Activated CD4-positive, CD25-positive, alpha-beta regulatory T cell (primary cell): ENCODE measurements around the gene CD300H.
"Not testable (repeated sequence)": the region's sequence is repeated elsewhere in the genome, so short reads cannot be mapped to it uniquely, and the experiment has no call there.

Experiments
- DNase-seq, 4 experiments: peaks; one replicate each; lab custom pipeline; 2025; lab: John Stamatoyannopoulos, UW

CD300H gene

DNA sequence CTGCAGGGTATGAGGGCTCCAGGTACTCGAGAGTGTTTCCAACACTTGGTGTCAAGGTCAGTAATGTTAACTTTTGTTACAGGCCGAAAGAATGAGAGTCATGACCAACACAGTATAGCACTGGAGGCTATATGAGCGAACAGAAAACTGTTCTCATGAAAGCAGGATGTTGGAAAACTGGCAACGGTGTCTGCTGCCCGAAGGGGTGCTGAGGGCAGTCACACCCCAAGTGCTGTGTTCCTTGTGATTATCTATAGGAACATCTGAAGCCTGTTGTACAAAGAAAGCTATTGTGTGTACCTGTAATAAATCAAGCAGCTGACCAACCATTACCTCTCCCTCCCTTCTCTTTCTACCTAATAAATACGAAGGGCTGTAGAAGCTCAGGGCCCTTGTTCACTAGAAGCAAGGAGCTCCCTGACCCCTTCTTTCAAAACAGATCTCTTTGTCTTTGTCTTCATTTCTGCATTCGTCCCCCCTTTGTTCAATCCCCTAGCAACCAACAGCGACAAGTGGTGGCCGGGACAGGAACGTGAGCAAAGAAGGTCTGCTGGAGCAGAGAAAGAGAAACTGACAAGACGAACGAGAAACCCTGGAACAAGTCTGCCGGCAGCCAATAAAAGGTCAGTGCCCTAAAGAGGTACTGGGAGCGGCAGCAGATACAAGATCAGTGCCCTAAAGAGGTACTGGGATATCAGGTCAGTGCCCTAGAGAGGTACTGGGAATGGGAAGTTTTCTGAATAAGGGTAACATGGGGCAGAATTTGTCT, 17.2 kb upstream of the CD300H start:
- no peak for DNase-seq

DNA sequence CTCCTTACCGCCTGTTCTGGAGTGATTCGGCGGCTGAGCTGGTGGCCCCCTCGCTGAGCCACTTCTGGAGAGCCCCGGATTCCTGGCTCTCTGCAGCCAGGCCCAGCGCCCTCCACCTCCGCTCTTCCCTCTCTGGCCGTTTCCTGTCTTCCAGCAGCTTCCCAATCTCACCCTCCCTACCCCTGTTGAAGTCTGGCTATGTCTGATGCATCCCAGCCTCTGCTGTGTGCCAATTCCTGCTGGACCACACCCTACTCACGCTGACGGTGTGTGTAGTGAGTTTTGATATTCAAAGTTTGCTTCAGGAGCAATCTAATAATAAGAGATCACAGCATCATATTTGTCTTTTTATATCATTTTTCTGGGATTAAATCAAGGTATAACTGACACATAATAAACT, 15.3 kb upstream of the CD300H start:
- DNase-seq: no peak

DNA sequence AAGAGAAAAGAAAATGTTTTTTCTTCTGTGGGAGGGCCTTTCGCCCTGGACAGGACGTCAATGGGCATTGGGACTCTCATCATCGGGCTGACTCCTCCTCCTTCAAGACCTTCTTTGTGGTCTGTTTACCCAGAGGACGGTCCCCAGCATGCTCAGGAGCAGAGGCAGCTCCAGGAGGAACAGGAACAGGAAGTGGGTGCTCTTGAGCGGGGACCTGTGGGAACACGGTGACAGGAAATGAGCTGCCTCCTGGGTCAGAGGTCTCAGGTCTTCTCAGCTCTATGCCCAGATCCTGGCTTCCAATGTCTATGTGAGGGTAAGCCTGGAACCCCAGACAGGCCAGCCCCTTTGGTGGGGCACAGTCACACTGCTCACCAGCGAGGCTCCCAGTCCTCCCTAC, 12.6 kb upstream of the CD300H start:
- DNase-seq: no peak

DNA sequence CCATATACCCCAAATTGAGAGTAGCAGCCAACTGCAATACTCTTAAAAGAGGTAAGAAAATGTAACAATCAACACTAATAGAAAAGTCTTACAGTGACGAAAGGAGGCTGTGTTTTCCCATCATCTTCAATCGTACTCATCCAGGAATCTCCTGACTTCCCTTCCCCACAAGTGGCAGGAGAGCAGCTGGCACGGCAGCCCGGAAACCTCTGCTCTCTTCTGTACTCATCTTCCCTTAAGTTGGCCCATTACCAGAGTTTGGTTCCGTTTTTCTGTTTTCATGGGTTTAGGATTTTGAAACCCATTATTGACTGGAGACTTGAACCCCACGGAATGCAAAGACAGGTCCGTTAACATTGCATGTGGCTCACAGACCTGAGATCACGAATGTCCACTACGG, 11.7 kb upstream of the CD300H start:
- no peak for DNase-seq

DNA sequence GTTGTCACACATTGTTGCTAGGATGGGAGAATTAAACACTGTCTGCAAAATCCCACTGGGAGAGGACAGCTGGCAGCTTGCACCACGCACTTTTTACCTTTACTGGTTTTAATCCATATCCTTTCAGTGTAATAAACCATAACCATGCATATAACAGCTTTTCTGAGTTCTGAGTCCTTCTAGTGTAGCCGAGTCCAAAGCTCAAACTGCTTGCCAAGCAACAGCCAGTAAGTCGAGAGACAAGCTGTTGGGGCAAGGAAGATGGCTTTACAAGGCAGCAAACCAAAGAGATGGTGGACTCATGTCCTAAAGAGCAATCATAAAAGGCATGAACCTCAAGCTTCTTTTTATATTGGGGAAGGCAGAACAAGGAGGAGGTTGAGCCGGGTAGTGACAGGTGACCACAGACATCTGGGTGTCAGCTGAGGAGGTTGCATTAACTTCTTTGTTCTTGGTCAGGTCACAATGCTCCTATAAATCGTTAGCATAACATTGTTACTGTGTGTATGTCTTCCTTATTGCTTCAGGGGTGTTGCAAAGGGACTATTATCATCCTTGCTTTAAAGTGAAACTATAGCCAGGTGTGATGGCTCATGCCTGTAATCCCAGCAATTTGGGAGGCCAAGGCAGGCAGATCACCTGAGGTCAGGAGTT, 7.3 kb upstream of the CD300H start:
- DNase-seq: no peak

DNA sequence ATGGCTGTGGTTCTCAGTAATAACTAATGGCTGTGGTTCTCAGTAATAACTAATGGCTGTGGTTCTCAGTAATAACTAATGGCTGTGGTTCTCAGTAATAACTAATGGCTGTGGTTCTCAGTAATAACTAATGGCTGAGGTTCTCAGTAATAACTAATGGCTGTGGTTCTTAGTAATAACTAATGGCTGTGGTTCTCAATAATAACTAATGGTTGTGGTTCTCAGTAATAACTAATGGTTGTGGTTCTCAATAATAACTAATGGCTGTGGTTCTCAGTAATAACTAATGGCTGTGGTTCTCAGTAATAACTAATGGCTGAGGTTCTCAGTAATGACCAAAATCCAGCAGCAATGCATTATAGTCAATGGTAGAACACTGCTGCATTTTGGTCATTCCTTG, 6.3 kb upstream of the CD300H start:
- DNase-seq: not testable (repeated sequence)

DNA sequence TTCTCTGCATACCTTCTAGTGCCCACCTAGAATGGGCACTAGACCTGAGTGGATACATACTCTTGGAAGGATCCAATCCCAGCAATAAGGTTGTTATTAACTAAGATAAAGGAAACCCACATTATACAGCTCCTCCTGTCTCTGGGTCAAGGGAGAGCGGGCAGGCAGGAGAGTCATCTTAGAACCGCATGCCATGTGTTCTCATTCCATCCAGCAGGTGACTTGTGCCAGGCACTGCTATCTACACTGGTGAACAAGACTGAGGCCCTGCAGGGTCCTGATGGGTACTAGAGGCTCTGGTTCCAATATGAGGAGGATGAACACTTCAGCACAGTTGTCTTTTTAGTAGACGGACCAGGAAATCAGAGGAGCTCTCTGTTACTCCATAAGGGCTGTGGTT, 5.9 kb upstream of the CD300H start:
- DNase-seq: no peak

DNA sequence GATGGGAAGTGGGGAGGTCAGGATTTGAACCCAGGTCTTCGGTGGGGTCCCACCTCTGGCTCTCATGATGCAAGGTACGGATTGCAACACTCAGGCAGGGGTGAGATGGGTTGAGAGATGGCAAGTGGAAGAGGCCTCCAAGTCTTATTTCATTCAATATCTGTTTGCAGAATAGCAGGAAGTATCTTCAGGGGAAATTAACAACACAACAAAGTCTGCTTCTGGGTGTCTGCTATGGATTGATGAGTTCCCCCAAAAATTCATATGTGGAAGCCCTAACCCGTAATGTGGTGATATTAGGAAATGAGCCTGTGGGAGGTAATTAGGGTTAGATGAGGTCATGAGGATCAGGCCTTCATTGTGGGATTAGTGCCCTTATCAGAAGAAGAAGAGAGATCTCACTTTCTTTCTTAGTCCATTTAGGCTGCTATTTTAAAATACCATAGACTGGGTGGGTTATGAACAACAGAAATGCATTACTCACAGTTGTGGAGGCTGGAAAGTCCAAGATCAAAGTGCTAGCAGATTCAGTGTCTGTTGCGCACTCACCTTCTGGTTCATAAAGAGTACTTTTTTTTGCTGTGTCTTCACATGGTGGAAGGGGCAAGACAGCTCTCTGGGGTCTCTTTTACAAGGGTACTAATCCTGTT, 4.4 kb upstream of the CD300H start:
- DNase-seq: no peak

DNA sequence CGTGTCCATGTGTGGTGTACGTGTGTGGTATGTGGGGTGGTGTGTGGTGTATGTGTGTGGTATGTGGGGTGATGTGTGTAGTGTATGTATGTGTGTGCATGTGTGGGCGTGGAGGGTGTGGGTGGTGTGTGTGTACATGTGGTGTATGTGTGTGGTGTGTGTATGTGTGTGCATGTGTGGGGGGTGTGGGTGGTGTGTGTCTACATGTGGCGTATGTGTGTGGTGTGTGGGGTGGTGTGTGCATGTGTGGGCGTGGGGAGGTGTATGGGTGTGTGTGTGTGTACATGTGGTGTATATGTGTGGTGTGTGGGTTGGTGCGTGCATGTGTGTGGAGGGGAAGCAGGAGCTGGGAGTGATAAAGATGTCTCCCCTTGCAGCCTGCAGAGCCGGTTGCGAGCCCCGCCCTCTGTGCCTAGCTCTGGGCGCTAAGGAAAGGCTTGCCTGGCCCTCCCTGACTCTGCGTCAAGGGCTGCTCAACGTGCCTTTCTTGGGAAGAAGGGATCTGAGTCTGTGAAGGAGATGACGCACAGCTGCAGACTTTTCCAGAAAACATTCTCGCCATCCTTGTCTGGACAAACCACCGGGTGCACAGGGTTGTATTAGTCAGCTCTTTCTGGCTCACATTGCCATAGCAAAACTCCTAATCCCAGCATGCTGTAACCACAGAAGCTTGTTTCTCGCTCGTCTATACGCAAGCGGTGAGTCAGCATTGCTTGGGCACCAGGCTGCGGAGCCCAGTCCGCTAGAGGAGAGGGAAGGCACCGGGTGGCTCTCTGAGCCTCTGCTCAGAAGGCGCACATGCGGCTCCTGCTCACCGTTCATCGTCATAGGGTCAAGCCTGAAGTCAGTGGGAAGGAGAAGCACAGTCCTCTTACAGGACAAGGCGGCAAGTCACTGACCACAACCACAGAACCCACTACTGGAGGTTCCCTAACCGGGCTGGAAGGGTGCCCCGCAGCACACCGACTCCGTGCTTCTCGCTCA, 2.0 kb upstream of the CD300H start:
- no peak for DNase-seq

DNA sequence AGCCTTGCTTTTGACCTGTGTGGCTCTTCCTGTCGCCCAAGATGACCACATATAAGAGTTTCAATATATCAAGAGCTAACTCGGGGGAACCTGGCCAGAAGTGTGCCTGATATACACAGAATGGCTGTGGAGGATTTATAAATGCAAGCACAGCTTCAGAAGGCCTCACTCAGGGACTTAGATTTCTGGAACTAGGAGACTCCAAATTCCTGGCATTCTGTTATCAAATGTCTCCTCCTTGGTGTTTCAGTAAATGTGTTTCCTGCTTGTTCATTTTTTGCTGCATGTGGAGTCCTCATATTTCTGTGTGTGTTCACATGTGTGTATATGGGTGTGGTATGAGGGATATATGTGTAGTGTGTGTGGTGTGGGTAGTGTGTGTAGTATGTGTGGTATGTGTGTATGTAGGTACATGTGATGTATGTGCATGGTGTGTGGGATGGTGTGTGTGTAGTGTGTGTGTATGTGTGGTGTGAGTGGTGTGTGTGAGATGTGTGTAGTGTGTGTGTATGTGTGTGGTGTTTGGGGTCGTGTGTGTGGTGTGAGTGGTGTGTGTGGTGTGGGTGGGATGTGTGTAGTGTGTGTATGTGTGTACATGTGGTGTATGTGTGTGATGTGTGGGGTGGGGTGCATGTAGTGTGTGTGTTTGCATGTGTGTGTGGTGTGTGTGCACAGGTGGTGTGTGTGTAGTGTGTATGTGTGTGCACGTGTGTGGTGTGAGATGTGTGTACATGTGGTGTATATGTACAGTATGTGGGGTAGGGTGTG, 981 bp upstream of the CD300H start:
- DNase-seq: no peak

DNA sequence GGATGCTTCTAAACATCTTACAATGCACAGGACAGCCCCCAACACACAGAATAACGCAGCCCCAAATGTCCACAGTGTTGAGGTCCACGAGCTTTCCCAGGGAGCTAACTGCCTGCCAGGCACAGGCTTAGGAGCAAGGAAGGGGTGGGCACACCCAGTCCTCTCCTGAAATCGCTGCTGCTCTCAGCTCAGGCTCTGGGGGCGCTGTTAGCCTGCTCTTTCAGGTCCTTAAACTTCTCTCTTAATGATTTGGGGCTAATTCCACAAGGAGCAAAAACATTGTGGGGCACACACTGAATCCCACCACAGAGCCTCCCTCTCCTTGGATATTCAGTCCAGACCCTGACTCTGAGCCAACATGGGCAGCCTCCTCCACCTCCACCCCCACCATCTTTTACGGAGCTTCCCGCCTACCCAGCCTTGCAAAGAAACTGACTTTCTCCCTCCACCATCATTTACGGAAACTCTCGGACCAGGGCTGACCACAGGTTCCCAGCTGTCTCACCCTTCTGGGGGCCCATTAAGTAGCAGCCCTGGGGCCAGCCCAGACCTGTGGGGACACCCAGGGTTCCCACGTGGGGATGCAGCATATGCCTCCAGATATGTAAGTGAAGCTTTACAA, 1.1 kb downstream of the CD300H start:
- DNase-seq: no peak

DNA sequence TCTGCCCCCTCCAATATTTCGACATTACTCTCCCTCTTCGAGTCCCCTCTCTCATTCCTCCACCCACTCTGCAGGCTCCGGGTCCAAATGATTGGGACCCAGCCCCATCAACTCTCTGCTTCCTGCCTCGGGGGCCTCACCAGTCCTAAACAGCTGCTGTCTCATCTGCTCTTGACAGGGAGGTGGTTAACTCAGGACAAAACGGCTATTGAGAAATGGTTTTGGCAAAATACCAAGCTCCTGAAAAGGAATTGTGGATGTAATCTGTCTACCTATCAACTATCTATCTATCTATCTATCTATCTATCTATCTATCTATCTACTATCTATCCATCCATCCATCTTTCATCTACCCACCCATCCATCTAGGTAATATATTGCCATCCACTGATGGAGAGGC, 2.2 kb downstream of the CD300H start:
- DNase-seq: no peak

DNA sequence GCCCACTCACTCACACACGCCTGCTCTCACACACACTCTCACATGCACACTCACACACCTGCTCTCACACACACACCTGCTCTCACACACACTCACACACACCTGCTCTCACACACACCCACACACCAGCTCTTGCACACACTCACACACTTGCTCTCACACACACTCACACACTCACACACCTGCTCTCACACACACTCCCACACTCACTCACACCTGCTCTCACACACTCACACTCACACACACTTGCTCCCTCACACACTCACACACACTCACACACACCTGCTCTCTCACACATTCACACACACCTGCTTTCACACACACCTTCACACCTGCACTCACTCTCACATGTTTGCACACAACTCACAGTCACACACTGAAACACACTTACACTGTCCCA, 4.0 kb downstream of the CD300H start:
- DNase-seq: no peak

DNA sequence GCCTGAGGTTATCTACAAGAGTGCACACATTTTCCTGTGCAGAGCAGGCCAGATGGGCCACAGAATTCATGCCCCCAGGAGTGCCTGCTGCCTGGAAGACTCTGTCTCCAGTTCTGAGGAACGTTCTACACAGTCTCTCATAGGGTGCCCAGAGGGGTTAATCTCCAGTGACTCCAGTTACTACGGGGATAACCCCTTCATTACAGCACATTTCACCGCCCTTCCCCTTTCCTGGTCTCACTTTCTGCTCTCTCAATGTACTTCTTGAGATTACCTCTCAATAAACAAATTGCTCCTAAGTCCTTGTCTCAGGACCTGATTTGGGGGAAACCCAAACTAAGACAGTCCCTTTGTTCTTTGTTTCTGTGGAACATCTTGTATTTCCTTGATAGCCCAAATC, 5.7 kb downstream of the CD300H start:
- no peak for DNase-seq

DNA sequence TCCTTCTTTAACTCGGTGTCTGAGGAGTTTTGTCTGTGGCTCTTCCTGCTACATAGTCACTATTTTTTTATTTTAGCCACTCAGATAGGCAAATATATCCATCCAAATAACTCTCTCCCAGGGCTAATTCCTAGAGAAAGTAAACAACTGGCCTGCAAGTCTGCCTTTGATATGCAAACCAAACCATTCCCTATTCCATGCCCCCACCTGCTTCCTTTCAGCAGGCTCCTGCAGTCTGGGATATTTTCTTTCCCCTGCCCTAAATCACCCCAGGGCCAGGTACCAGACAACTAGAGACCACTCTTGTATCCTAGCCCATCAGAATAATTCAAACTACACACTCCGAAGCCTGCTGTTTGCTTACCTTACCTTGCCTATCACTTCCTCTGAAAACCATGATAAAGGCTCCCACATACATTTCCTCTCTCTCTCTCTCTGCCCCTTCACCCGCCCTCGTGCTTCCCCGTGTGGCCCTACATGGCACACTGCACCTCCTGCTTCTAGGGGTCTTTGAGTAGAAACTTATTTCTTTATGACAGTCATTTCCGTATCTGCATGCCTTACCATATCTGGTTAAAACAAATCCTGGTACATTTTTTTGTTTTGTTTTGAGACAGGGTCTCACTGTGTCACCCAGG, 8.3 kb downstream of the CD300H start:
- no peak for DNase-seq

DNA sequence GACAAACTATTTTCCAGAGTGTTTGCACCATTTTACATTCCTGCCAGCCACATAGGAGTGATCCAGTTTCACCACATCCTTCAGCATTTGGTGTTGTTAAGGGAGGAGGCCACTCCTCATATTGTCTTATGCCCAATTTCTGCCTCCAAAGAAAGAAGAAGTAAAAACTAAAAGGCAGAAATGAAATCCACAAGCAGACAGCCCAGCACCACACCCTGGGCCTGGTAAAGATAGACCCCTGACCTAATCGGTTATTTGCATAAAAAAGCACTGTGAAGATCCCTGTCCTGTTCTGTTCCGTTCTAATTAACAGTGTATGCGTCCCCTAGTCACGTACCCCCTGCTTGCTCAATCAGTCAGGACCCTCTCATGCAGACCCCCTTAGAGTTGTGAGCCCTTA, 8.9 kb downstream of the CD300H start:
- DNase-seq: not testable (repeated sequence)

DNA sequence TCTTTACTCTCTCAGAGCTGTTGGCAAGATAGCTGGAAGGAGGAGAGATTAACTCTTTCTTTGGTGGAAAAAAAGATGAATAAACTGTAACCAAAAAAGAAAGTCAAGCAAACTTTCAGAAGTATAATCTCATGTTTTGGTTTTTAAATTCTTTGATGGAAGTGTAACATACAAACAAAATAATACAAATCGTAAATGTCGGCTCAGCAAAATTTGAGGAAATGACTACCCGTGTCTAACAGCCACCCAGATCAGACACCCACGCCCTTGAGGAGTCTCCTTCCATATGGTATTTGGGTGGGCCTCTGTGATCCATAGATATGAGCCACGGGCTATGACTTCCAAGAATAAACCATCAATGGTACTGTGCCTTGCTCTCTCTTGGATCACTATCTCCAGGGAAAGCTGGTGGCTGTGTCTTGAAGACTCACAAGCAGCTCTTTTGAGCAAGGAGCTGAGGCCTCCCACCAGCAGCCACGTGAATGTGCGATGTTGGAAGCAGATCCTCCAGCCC, 11.8 kb downstream of the CD300H start:
- DNase-seq: no peak

DNA sequence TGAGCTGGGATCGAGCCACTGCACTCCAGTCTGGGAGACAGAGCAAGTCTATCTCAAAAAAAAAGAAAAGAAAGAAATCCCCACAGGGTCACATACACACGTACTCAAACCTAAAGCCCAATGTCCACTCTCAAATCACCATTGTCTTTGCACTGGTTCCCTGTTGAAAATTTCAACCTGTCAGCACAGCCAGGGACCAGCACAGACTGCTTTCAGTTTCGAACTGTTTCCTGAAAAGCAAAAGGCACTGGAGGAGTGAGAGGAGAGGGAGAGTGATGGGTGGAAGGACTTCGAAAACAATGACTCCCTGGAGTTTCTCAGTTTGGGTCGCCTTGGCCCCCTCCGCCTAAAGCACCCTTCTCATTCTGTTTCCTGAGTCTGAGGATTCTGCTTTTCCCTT, 12.4 kb downstream of the CD300H start:
- no peak for DNase-seq

DNA sequence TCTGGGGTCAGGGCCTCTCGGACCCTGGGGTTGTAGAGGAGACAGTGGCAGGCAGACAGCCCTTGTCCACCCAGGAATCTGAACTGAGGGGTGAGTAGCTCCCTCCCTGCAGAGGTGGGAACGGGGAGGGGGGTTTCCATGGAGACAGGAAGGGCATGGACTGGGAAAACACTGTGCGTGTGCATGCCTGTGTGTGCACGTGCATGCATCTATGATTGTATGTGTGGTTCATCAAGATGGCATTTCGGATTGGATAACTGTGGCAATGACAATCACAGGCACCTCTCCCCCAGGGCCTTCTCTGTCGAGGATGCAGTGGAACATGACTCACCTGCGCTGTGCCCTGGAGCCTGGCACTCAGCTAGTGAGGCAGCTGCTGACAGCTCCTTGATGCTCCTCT, 15.3 kb downstream of the CD300H start:
- no peak for DNase-seq

DNA sequence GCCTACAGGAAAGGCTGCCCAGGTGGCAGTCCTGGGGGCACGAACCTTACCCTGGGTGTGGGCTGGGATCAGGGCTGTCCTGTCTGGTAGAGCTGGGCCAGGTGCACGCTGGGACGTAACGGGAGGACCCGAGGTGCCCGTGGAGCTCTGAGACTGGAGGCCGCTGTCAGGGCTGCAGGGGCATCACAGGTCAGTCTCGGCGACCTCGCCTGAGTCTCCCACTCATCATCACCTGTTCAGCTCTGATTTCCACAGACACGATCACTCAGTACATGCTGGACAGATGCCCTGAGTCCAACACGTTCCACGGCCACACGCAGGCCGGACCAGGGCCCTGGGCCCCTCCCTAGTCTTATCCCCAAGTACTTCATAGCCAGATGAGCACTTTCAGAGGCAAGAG, 16.7 kb downstream of the CD300H start:
- no peak for DNase-seq
